ENCODE data around the gene STK32B.

STK32B gene

GRCh38 chr4:5078009-5078408 lies 26.7 kb downstream of the STK32B start:
- no peak for DNase-seq

GRCh38 chr4:5079581-5079980 lies 28.3 kb downstream of the STK32B start:
- DNase-seq, result no peak

DNA sequence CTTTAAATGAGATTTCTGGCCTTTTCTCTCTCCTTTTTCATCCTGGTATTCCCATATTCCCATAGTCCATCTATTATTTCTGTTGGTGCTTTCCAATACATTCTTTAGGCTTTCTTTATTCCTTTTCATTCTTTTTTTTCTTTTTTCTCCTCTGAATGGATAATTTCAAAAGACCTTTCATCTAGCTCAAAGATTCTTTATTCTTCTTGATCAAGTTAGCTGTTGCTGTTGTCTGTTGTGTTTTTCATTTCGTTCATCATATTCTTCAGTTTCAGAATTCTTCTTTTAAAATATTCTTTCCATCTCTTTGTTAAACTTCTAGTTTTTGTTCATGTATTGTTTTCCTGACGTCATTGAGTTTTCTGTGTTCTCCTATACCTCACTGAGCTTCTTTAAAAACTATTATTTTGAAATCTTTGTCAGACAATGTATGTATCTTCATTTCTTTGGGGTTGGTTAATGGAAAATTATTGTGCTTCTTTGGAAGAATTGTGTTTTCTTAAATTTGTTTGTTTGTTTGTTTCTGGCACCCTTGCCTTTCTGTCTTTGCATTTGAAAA lies 30.2 kb downstream of the STK32B start:
- no peak for DNase-seq

GRCh38 chr4:5082376-5082775 lies 31.1 kb downstream of the STK32B start:
- no peak for DNase-seq

- no peak for DNase-seq
Measured at GRCh38 chr4:5084911-5085475, 33.7 kb downstream of the STK32B start.

DNA sequence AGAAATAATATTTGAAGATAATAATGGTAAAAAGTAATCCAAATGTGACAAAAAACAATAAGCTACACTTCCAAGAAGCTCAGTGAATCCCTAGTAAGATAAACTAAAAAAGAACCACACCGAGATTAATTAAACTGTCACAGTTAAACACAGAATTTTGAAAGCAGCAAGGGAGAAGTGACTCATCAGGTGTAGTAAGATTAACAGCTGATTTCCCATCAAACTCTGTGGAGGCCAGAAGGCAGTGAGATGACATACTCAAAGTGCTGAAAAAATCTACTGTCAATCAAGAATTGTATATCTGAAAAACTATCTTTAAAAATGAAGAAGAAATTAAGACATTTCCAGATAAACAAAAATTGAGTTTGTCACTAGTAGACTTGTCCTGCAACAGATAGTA lies 35.3 kb downstream of the STK32B start:
- DNase-seq, result no peak

DNA sequence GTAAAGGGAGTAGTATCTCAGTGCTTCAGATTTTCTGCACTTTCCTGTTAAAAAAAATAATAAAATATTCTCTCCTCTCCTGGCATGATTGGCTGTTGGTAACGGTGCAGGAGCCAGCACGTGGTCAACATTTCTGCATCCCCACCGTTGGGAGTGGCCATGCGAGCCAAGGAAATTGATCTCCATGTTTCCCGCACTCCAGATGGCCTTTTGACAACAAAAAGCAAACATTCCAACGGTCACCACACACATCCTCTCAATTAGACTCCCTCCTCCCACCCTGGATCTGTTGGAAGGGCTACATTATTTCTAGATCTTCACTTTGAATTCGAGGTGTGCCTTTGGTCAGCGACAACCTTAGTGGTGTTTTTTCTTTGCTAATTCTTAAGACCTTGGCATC lies 45.0 kb downstream of the STK32B start:
- no peak for DNase-seq

DNA sequence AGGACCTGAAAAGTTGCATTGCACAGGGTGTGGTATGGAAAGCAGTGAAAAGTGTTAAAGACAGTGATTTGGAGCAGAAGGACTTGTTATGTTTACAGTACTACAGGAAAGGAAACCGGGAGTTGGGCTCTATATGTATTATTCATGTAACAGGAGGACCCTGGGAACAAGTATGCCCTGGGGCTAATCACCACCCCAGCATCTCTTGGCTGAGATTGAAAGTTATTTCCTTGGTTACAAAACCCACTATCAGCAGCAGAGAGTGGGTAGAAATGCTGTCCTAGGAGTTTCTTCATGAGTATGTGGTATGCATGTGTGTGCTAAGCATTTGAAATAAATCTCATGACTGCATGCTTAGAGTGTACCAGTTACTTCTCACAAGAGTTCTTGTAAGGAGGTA lies 46.9 kb downstream of the STK32B start:
- DNase-seq, result no peak

GRCh38 chr4:5100336-5100735 lies 49.1 kb downstream of the STK32B start:
- no peak for DNase-seq

- DNase-seq, result no peak
Measured at GRCh38 chr4:5100986-5101385, 49.7 kb downstream of the STK32B start.

DNA sequence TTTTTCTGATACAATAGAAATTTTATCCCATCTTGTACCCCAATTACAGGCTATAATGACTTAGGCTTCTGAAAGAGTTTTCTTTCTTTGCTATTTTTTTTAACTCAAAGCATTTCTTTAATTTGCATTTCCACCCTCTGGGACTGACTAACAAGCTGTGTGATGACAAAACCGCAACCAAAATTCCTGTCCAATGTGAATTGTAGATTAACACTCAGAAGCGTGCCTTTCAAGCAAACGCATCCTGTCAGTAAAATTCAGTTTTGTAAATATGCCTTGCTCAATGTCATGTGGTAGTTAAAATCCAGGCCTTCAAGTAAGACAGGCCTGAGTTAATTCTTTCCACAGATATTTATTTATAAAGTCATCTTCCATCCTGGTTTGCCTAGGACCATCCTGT lies 50.3 kb downstream of the STK32B start:
- DNase-seq, result no peak

DNA sequence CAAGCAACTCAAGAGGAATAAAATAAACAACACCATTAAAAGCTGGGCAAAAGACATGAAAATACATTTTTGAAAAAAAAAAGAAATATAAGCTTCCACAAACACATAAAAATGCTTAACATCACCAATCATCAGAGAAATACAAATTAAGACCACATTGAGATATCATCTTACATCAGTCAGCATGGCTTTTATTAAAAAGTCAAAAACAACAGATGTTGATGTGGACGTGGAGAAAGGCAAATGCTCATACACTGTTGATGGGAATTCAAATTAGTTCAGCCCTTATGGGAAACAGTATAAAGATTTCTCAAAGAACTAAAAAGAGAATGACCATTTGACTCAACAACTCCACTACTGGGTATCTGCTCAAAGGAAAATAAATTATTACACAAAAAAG lies 59.6 kb downstream of the STK32B start:
- no peak for DNase-seq

- DNase-seq, result no peak
Measured at GRCh38 chr4:5112333-5113095, 61.2 kb downstream of the STK32B start.

- no peak for DNase-seq
Measured at GRCh38 chr4:5114950-5115349, 63.7 kb downstream of the STK32B start.

- no peak for DNase-seq
Measured at GRCh38 chr4:5118091-5118786, 67.0 kb downstream of the STK32B start.

DNA sequence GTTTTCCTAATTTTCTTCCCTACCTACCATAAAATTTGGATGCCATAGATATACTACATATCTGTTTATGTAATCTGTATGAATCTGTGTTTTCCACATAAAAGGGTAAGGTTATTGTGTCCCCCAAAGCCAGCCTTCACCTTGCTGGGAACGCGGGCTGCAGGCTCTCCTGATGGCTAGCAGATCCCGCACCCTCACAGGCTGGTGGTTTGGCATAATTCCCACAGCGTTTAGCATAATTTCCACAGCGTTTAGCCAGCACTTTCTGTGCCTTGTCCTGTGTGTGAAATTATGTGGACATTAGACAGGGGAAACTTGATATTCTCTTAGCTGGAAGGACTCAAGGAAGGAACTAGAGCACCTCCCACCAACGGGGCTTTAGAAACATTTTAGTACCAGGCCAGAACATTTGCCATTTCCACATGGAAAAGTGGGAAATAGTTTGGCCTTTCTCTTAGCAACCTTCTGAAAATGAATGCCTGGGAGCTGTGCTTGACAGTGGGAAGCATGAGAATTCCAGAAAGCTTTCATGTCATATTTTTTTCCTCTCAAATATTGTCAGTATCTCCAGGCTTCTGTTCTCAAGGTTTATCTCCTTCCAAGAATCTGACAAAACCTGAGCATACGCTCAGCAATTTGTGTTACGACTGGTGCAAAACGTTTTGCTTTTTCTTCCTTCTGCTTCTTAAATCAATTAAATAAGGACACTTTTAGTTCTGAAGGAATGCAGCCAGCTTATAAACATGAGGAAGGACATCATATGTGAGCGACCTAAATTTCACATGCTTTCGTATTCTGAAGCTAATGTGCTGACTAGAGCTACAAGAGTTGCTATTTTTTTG lies 67.9 kb downstream of the STK32B start:
- DNase-seq, result no peak

- DNase-seq, result no peak
Measured at GRCh38 chr4:5120067-5120466, 68.8 kb downstream of the STK32B start.

DNA sequence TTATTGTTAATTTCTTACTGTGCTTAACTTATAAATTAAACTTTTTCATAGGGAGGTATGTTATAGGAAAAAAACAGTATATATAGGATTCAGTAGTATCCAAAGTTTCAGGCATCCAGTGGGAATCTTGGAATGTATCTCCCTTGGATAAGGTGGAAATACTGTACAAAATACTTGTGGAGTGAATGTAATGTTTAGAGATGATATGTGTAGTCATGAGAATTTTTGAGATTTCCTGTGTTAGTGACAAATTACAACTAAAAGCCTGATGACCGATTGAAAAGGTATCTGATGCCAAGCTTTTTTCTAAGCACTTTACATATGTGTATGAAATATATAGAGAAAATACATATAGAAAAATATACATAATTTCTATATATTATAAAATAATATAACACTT lies 69.2 kb downstream of the STK32B start:
- no peak for DNase-seq

- no peak for DNase-seq
Measured at GRCh38 chr4:5122114-5122513, 70.8 kb downstream of the STK32B start.

DNA sequence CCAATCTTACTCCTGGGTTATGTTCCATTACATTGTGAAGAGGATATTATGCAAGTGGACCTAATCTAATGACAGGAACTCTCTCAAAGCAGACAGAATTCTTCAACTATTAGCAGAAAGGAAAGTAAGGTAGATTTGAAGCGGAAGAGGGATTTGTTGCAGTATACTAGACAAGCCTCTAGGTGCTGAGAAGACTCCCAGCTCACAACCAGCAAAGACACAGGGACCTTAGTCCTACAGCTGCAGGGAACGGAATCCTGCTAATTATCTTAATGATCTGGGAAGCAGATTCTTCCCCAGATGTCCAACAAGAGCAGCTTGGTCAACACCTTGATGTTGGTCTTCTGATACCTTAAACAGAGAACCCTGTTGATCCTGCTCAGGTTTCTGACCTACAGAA lies 73.6 kb downstream of the STK32B start:
- DNase-seq, result no peak

GRCh38 chr4:5125321-5125720 lies 74.0 kb downstream of the STK32B start:
- no peak for DNase-seq

DNA sequence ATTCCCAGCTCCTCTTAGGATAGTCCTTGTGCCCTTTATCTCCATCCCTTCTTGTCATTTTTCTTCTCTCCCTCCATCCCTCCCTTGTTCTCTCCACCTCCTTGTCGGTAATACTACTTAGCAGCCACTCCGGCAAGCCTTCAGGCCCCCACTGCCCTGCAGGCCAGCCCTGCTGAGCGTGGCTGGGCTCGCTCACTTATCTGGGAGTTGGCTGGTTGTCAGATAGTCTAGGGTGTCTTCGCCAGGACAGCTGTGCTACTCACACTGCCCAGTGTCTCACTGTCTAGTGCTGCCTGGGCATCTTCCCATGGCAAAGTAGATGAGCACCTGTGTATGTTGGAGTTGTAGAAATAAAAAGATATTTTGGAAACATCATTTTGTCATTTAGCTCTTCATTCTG lies 75.0 kb downstream of the STK32B start:
- DNase-seq, result no peak

- no peak for DNase-seq
Measured at GRCh38 chr4:5126857-5127256, 75.6 kb downstream of the STK32B start.
